OCI-LY3 (cell line): ENCODE data around the gene MAP4K2.

Experiments
- H2AFZ ChIP-seq: fragments of 200-600, 300-600 bp; shearing (Covaris generic); 2 replicates; pipeline ENCODE4 v1.6.0; 2014; ENCODE audit warnings: antibody characterized with exemption, low read depth, low read length
- H3K27ac ChIP-seq: fragments of 200-600, 300-600 bp; sonication (generic); 2 replicates; pipeline ENCODE4 v1.5.1; 2014; ENCODE audit warnings: mild to moderate bottlenecking, low read length, moderate library complexity, mixed read lengths
- H3K27me3 ChIP-seq: fragments of 200-600, 300-600 bp; sonication (generic); 2 replicates; pipeline ENCODE4 v1.6.1; 2014; ENCODE audit warnings: low read depth, low read length, mixed read lengths
- H3K36me3 ChIP-seq: fragments of 200-600, 300-600 bp; sonication (generic); replicated peaks from 2 replicates; pipeline ENCODE3; 2014; ENCODE audit warnings: low read depth, low read length, mixed read lengths
- H3K4me1 ChIP-seq: fragments of 300-600, 200-600 bp; sonication (generic); 2 replicates; pipeline ENCODE4 v1.6.1; 2014; ENCODE audit warnings: low read length, mixed read lengths
- H3K4me2 ChIP-seq: fragments of 200-600, 300-600 bp; sonication (generic); 2 replicates; pipeline ENCODE4 v1.6.1; 2014; ENCODE audit warnings: low read length, mixed read lengths
- H3K4me3 ChIP-seq: fragments of 300-600, 200-600 bp; sonication (generic); 2 replicates; pipeline ENCODE4 v1.5.1; 2014; ENCODE audit warnings: antibody characterized with exemption, mild to moderate bottlenecking, low read length, moderate library complexity
- H3K79me2 ChIP-seq: fragments of 300-600, 200-600 bp; shearing (Covaris generic); 2 replicates; pipeline ENCODE4 v1.6.1; 2014; ENCODE audit warnings: mild to moderate bottlenecking, low read length, mixed read lengths
- H3K9ac ChIP-seq: fragments of 300-600, 200-600 bp; shearing (Covaris generic); 2 replicates; pipeline ENCODE4 v1.6.0; 2014; ENCODE audit warnings: mild to moderate bottlenecking, low read length, moderate library complexity
- H3K9me3 ChIP-seq: fragments of 200-600, 300-600 bp; shearing (Covaris generic); 2 replicates; pipeline ENCODE4 v1.6.1; 2014; ENCODE audit warnings: low read length, mixed read lengths; ENCODE audit not compliant: insufficient read depth
- H4K20me1 ChIP-seq: fragments of 200-600, 300-600 bp; sonication (generic); 2 replicates; pipeline ENCODE4 v1.6.1; 2016; ENCODE audit warnings: low read length, mixed read lengths; ENCODE audit not compliant: insufficient read depth
- CTCF ChIP-seq: fragments of 200-600, 300-600 bp; sonication (generic); IDR thresholded peaks from 2 replicates; pipeline ENCODE4 v1.5.1; 2014; ENCODE audit warnings: antibody characterized with exemption, low read length, low read depth
- EZH2phosphoT487 ChIP-seq: fragments of 200-600 bp; shearing (Covaris generic); IDR thresholded peaks from 2 replicates; pipeline ENCODE4 v1.6.1; 2018; ENCODE audit warnings: antibody characterized with exemption, mixed run types, low read depth

MAP4K2 gene

GRCh38 chr11:64814712-64815187 is 11.7 kb upstream of the MAP4K2 start:
- H3K4me2 ChIP-seq: no peak overlapping the region
- TF ChIP-seq EZH2phosphoT487: no peak
- H3K4me3 ChIP-seq: no peak overlapping the region
- no peaks in the 10 kb centered on the region for H3K9me3 ChIP-seq
- no peaks in the 10 kb centered on the region for H3K36me3 ChIP-seq
- no peaks in the 10 kb centered on the region for H4K20me1 ChIP-seq
- no peak overlapping the region for H3K27ac ChIP-seq
- no peak overlapping the region for H3K9ac ChIP-seq
- peaks cover 3% of the 10 kb centered on the region; the same call in 1 of the 2 replicates for H3K4me1 ChIP-seq
- H2AFZ ChIP-seq: no peak overlapping the region
- H3K27me3 ChIP-seq: no peaks in the 10 kb centered on the region
- peaks cover under 1% of the 10 kb centered on the region; the same call in 1 of the 2 replicates for H3K79me2 ChIP-seq

GRCh38 chr11:64813826-64814225 is 10.8 kb upstream of the MAP4K2 start:
- Histone ChIP-seq H3K9me3 (no peaks in the 10 kb centered on the region), H3K79me2 (peaks cover 6% of the 10 kb centered on the region), H2AFZ (no peak overlapping the region), H4K20me1 (no peaks in the 10 kb centered on the region), H3K27ac (no peak overlapping the region), H3K4me3 (no peak overlapping the region), H3K4me1 (peaks cover 10% of the 10 kb centered on the region), H3K36me3 (no peaks in the 10 kb centered on the region), H3K4me2 (no peak overlapping the region), H3K27me3 (no peaks in the 10 kb centered on the region), H3K9ac (no peak overlapping the region)
- no peak for TF ChIP-seq CTCF
- TF ChIP-seq EZH2phosphoT487: no peak

GRCh38 chr11:64810891-64811272 is 7.9 kb upstream of the MAP4K2 start:
- Histone ChIP-seq H3K27me3 (no peaks in the 10 kb centered on the region), H3K36me3 (peaks cover 7% of the 10 kb centered on the region), H3K9me3 (no peaks in the 10 kb centered on the region), H4K20me1 (no peaks in the 10 kb centered on the region), H3K79me2 (peaks cover 6% of the 10 kb centered on the region), H3K4me1 (peaks cover 10% of the 10 kb centered on the region), H2AFZ (peak overlapping the region; percentile 92), H3K4me3 (peak overlapping the region; percentile 79), H3K27ac (peak overlapping the region; percentile 44), H3K4me2 (peak overlapping the region; percentile 95), H3K9ac (peak overlapping the region; percentile 72)
- no peak for TF ChIP-seq EZH2phosphoT487
- no peak for TF ChIP-seq CTCF

- Histone ChIP-seq H3K79me2 (peaks cover 6% of the 10 kb centered on the region), H3K27ac (peak within 1 kb of the TSS; percentile 44), H2AFZ (peak within 1 kb of the TSS; percentile 92), H3K4me2 (peak within 1 kb of the TSS; percentile 95), H3K4me3 (peak within 1 kb of the TSS; percentile 79), H3K36me3 (peaks cover 7% of the 10 kb centered on the region), H3K9ac (peak within 1 kb of the TSS; percentile 72), H4K20me1 (no peaks in the 10 kb centered on the region), H3K4me1 (peaks cover 10% of the 10 kb centered on the region), H3K27me3 (no peaks in the 10 kb centered on the region), H3K9me3 (no peaks in the 10 kb centered on the region)
- TF ChIP-seq EZH2phosphoT487: no peak
- no peak for TF ChIP-seq CTCF
Observed at GRCh38 chr11:64810271-64810890, 7.4 kb upstream of the MAP4K2 start, which contains the start of gene MEN1. TSS of gene MEN1 (minus strand) at chr11:64810551. CDS start at chr11:64810109, 442 bp downstream.
